Cardiac fibroblast (primary cell): Measurements from ENCODE around the gene ZNF174.

Source experiments
- DNase-seq, 2 donors: peaks; one replicate each; pipeline versions ENCODE4 v3.0.0 to v3.0.0-alpha.2; 2010; ENCODE audit warnings: low read depth in 2 of 2
- H3K4me3 ChIP-seq, 2 donors: replicated peaks in 1 of 2; 1 replicate in 1 of 2; 2 replicates in 1 of 2; pipeline ENCODE4 v1.5.1; 2011; ENCODE audit warnings: low read depth in 2 of 2, low read length in 2 of 2, mild to moderate bottlenecking in 2 of 2, moderate library complexity in 1 of 2
- CTCF ChIP-seq: IDR thresholded peaks from one replicate; pipeline ENCODE4 v1.5.1; 2011; ENCODE audit warnings: low read depth, mild to moderate bottlenecking, low read length, inconsistent platforms

ZNF174 gene

DNA sequence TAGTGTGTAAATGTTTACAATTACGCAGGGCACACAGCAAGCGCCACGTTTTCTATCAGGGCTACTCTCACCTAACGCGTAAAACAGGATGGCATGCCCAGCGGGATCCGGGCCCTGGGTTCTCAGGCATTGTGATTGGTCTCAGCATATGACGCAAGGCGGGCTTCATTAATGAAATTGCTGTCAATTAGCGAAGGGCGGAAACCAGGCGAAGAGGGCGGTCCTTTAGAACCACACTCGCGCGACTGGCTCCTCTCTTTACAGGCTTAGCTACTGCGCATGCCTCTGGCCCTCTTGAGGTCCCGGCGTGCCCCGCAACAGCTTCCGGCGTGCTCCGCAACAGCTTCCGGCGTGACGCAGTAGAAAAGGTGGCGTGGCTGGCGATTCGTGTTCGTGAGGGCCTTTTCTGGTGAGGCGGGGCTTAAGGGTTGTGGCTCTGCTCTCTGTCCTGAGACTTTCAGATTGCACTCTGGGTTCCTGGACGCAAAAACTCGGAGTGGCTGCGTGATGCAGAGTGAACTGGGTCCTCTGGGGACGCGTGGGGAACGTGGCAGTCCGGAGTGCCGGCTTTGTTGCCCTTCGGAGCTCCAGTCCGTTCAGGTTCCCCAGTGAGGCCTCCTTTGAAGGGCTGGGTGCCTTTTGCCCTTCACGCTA lies 36.1 kb upstream of the ZNF174 start:
- peak overlapping the region; percentile 54 to 63 for H3K4me3 ChIP-seq
- no peak for TF ChIP-seq CTCF

GRCh38 chr16:3369073-3369472 lies 31.9 kb upstream of the ZNF174 start:
- no peak for TF ChIP-seq CTCF
- no peak overlapping the region for H3K4me3 ChIP-seq
- no peak for DNase-seq

More for the DNA sequence above, 36.1 kb upstream of the ZNF174 start:
- peak; percentile 94 to 96 for DNase-seq

DNA sequence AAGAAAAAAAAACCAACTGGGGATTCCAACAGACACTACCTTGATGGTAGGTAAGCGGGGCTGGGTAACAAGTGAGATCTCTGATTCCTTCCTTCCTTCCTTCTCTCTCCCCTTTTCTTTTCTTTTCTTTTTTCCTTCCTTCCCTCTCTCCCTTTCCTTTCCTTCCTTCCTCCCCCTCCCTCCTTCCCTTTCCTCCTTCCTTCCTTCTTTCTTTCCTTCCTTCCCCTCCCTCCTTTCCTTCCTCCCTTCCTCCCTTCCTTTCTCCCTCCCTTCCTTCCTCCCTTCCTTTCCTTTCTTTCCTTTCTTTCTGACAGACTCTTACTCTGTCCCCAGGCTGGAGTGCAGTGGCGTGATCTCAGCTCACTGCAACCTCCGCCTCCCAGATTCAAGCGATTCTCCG lies 25.3 kb upstream of the ZNF174 start:
- TF ChIP-seq CTCF, result no peak
- no peak overlapping the region for H3K4me3 ChIP-seq

GRCh38 chr16:3377917-3378316 lies 23.1 kb upstream of the ZNF174 start:
- DNase-seq, result no peak
- TF ChIP-seq CTCF, result no peak
- no peak overlapping the region for H3K4me3 ChIP-seq

More for the DNA sequence above, 25.3 kb upstream of the ZNF174 start:
- DNase-seq, result no peak

DNA sequence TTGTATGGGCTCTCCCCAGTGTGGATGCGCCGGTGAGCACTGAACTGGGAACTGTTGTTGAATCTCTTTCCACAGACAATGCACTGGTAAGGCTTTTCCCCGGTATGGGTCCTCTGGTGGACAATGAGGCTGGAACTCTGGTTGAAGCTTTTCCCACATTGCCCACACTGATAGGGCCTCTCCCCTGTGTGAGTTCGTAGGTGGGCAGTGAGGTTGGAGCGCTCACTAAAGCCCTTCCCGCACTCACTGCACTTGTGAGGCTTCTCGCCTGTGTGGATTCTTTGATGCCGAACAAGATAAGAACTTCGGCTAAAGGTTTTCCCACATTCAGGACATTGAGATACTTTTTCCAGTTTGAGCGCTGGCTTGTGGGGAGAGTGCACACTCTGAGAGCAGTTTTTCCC lies 18.0 kb upstream of the ZNF174 start:
- TF ChIP-seq CTCF, result no peak
- peak in 1 of 2 donors; percentile 17 for DNase-seq
- no peak overlapping the region for H3K4me3 ChIP-seq

DNA sequence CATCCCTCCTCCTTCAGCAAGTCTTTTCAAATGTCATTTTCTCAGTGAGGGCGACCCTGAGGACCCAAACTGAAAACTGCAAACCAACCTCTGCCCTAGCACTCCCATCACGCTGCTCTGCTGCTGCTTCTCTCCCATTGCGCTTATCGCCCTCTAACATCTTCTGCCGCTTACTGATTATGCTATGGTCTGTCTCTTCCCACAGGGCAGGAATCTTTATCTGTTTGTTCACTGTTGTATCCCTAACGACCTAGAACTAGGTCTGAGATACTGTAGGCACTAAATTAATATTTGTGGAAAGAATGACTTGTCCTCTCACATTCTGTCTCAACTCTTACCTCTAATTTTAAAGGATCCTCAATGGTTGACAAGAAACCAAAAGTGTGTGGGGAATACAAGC lies 12.7 kb upstream of the ZNF174 start:
- no peak for TF ChIP-seq CTCF
- no peak for DNase-seq
- no peak overlapping the region for H3K4me3 ChIP-seq

DNA sequence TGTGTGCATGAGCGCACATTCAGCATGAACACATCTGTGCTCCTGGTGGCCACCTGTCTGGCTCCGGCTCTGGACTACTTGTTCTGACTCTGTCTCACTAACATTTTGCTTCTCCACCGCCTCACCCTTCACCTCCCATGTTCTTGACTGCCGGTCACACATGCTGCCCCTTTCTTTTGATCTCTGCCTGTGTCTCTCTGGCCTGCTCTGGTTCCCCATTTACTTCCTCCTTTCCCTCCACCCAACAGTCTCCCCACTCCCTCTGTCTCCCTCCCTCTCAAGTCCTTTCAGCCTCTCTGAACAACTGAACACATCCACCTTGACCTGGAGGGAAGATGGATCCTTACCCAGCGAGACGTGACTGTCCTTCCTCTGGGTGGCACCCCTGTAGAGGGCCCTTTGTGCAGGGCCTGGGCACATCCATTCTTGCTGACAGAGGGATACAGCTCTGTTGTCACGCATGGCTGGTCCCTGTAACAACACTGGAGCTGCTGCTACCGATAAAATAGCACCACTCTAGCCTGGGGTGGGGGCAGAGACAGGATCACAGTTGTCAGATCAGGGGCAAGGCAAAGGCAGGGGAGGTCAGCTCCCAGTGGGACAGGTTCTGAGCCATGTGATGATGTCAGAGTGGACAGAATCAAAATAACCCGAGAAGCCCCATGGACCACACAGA lies 11.2 kb upstream of the ZNF174 start:
- TF ChIP-seq CTCF, result no peak
- no peak overlapping the region for H3K4me3 ChIP-seq
- no peak for DNase-seq
